HepG2 (cell line): ENCODE results near the gene TSPAN31. TPM values are rescaled to one million over a fixed set of nuclear protein-coding genes. Genes with fewer than 3 reads are reported as not detected.

Experiments
- GLI4 ChIP-seq: sonication (generic); formaldehyde crosslinking; IDR thresholded peaks from 2 replicates; pipeline ENCODE4 v1.5.1; 2020; ENCODE audit warnings: missing genetic modification reagents, mild to moderate bottlenecking, moderate library complexity, borderline replicate concordance
- KDM3A ChIP-seq: IDR thresholded peaks from 2 replicates; pipeline ENCODE4 v1.6.1; 2018; ENCODE audit warnings: low read depth, missing compliant biosample characterization
- MBD4 ChIP-seq: IDR thresholded peaks from 2 replicates; pipeline ENCODE4 v1.6.1; 2012; ENCODE audit warnings: low read length, inconsistent platforms, borderline replicate concordance
- MEIS2 ChIP-seq: sonication (generic); formaldehyde crosslinking; IDR thresholded peaks from 2 replicates; pipeline ENCODE4 v1.9.0; 2021; ENCODE audit warnings: mild to moderate bottlenecking, missing genetic modification reagents
- NR3C1 ChIP-seq: sonication (generic); formaldehyde crosslinking; IDR thresholded peaks from 2 replicates; pipeline ENCODE4 v1.4.0; 2020; ENCODE audit warnings: missing genetic modification reagents
- SIN3A ChIP-seq: IDR thresholded peaks from 2 replicates; pipeline ENCODE4 v1.6.1; 2011; ENCODE audit warnings: low read depth, mild to moderate bottlenecking, control low read depth, low read length, borderline replicate concordance
- TAF1 ChIP-seq: sonication (generic); formaldehyde crosslinking; IDR thresholded peaks from 2 replicates; pipeline ENCODE4 v1.4.0; 2020; ENCODE audit warnings: missing genetic modification reagents
- ZFP82 ChIP-seq: sonication (generic); formaldehyde crosslinking; IDR thresholded peaks from 2 replicates; pipeline ENCODE4 v1.5.1; 2020; ENCODE audit warnings: mild to moderate bottlenecking, missing genetic modification reagents, borderline replicate concordance
- ZKSCAN8 ChIP-seq: IDR thresholded peaks from 2 replicates; pipeline ENCODE4 v1.6.1; 2016; ENCODE audit warnings: borderline replicate concordance, missing genetic modification reagents, missing compliant biosample characterization
- ZNF160 ChIP-seq: sonication (generic); formaldehyde crosslinking; IDR thresholded peaks from 2 replicates; pipeline ENCODE4 v1.8.0; 2022; ENCODE audit warnings: mild to moderate bottlenecking, inconsistent platforms, missing genetic modification reagents
- ZNF180 ChIP-seq: sonication (generic); formaldehyde crosslinking; IDR thresholded peaks from 2 replicates; pipeline ENCODE4 v1.4.0; 2020; ENCODE audit warnings: low read depth, missing genetic modification reagents, borderline replicate concordance
- ZNF225 ChIP-seq: sonication (generic); formaldehyde crosslinking; IDR thresholded peaks from 2 replicates; pipeline ENCODE4 v1.4.0; 2020; ENCODE audit warnings: mild to moderate bottlenecking, missing genetic modification reagents
- ZNF30 ChIP-seq: sonication (generic); formaldehyde crosslinking; IDR thresholded peaks from 2 replicates; pipeline ENCODE4 v1.5.0; 2020; ENCODE audit warnings: mild to moderate bottlenecking, missing genetic modification reagents
- ZNF567 ChIP-seq: sonication (generic); formaldehyde crosslinking; IDR thresholded peaks from 2 replicates; pipeline ENCODE4 v1.8.1; 2023; ENCODE audit warnings: mild to moderate bottlenecking, missing genetic modification reagents, borderline replicate concordance
- ZNF577 ChIP-seq: sonication (generic); formaldehyde crosslinking; IDR thresholded peaks from 2 replicates; pipeline ENCODE4 v1.4.0; 2020; ENCODE audit warnings: mild to moderate bottlenecking, low read depth, missing genetic modification reagents, borderline replicate concordance
- ZNF616 ChIP-seq: sonication (generic); formaldehyde crosslinking; IDR thresholded peaks from 2 replicates; pipeline ENCODE4 v1.5.0; 2020; ENCODE audit warnings: low read depth, mild to moderate bottlenecking, missing genetic modification reagents
- ZNF720 ChIP-seq: sonication (generic); formaldehyde crosslinking; IDR thresholded peaks from 2 replicates; pipeline ENCODE4 v1.4.0; 2020; ENCODE audit warnings: missing genetic modification reagents
- ZNF788 ChIP-seq: sonication (generic); formaldehyde crosslinking; IDR thresholded peaks from 2 replicates; pipeline ENCODE4 v1.5.0; 2020; ENCODE audit warnings: mild to moderate bottlenecking, missing genetic modification reagents, borderline replicate concordance
- ZNF790 ChIP-seq: sonication (generic); formaldehyde crosslinking; IDR thresholded peaks from 2 replicates; pipeline ENCODE4 v1.8.0; 2022; ENCODE audit warnings: missing genetic modification reagents, mild to moderate bottlenecking, borderline replicate concordance
- polyA plus RNA-seq, 8 experiments: library from polyadenylated mRNA; depleted of rRNA in 3 of 8; stranded (reverse) in 7 of 8; unstranded in 1 of 8; fragments of >200 nt; fragmentation: Illumina TruSeq in 4 of 8; extraction: Trizol in 4 of 8; gene quantifications; 2 replicates each; pipeline versions ENCODE4 v1.2.1 to v1.2.3, GENCODE V29; 2011 to 2016; ENCODE audit warnings: low read depth in 4 of 8, missing spikeins in 1 of 8, mixed read lengths in 1 of 8; ENCODE audit not compliant: insufficient read depth in 1 of 8
- total RNA-seq, 5 experiments: library from RNA; depleted of rRNA; stranded (reverse); fragments of >200 nt; fragmentation: Illumina TruSeq; extraction: Trizol; gene quantifications; 2 replicates each; pipeline ENCODE4 v1.2.3, GENCODE V29; 2016; ENCODE audit warnings: low read depth in 1 of 5
- TF ChIP-seq, protein P1 (sequence below): sonication (generic); formaldehyde crosslinking; IDR thresholded peaks from 2 replicates; pipeline ENCODE4 v1.4.0; 2020; ENCODE audit warnings: missing genetic modification reagents, mild to moderate bottlenecking, borderline replicate concordance
- TF ChIP-seq, protein P2 (sequence below): sonication (generic); formaldehyde crosslinking; IDR thresholded peaks from 2 replicates; pipeline ENCODE4 v1.5.1; 2020; ENCODE audit warnings: mild to moderate bottlenecking, missing genetic modification reagents, borderline replicate concordance
- TF ChIP-seq, protein P3 (sequence below): sonication (generic); formaldehyde crosslinking; IDR thresholded peaks from 2 replicates; pipeline ENCODE4 v1.4.0; 2020; ENCODE audit warnings: missing genetic modification reagents

The TSPAN31 gene
- total and polyA plus RNA-seq, 2 of the 13 experiments (the other 11 are each of a cell fraction or from before 2014, with no cell fraction given) = 10.4 to 24.6 TPM

DNA sequence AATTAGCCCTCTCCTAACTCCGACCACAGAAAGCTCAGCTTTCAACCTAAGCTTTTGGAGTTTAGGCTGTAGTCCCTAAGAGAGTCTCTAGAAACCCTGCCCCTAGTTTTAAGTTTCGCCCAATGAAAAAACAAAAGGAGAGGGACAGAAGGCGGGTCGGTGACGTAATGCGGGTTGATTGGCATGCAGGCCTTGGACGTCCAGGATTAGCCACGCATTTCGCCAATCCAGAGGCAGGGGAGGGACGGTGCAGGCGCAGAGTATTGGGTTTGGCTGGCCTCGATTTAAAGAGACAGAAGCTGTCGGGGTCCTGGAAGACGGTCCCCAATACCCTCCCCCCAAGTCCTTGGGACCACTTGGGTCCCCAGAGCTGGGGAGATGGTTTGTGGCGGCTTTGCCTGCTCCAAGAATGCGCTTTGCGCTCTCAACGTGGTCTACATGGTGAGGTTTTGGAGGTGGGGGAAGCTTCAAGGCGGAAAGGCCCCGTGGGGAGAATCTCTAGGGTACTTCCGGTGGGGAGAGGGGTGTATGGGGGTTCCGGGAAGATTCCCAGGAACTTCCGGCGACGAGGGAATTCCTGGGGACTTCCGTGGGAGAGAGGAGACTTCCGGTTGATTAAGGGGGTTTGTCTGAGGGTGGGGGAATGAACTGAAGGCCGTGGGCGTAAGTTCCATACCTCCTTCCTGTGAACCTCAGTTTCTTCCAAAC lies at the start of gene TSPAN31 (continued):
- TF ChIP-seq ZNF30 (no peak), TAF1 (CRISPR knock-in tag) (peak; percentile 66), ZNF160 (CRISPR knock-in tag) (no peak), MEIS2 (CRISPR knock-in tag) (no peak), ZNF790 (CRISPR knock-in tag) (no peak), ZNF788 (CRISPR knock-in tag) (no peak), KDM3A (CRISPR knock-in tag) (no peak), ZNF720 (CRISPR knock-in tag) (no peak), ZFP82 (CRISPR knock-in tag) (no peak), NR3C1 (CRISPR knock-in tag) (no peak), ZNF225 (CRISPR knock-in tag) (no peak), GLI4 (CRISPR knock-in tag) (no peak), SIN3A (0 out of 2 replicates have a peak, but pooled peaks have one; percentile 6), ZNF577 (CRISPR knock-in tag) (no peak), MBD4 (no peak), ZNF180 (no peak), ZNF567 (CRISPR knock-in tag) (no peak), ZKSCAN8 (no peak), ZNF616 (CRISPR knock-in tag) (no peak)
- TF ChIP-seq, protein P1, sequence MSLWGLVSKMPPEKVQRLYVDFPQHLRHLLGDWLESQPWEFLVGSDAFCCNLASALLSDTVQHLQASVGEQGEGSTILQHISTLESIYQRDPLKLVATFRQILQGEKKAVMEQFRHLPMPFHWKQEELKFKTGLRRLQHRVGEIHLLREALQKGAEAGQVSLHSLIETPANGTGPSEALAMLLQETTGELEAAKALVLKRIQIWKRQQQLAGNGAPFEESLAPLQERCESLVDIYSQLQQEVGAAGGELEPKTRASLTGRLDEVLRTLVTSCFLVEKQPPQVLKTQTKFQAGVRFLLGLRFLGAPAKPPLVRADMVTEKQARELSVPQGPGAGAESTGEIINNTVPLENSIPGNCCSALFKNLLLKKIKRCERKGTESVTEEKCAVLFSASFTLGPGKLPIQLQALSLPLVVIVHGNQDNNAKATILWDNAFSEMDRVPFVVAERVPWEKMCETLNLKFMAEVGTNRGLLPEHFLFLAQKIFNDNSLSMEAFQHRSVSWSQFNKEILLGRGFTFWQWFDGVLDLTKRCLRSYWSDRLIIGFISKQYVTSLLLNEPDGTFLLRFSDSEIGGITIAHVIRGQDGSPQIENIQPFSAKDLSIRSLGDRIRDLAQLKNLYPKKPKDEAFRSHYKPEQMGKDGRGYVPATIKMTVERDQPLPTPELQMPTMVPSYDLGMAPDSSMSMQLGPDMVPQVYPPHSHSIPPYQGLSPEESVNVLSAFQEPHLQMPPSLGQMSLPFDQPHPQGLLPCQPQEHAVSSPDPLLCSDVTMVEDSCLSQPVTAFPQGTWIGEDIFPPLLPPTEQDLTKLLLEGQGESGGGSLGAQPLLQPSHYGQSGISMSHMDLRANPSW = no peak
- TF ChIP-seq, protein P2, sequence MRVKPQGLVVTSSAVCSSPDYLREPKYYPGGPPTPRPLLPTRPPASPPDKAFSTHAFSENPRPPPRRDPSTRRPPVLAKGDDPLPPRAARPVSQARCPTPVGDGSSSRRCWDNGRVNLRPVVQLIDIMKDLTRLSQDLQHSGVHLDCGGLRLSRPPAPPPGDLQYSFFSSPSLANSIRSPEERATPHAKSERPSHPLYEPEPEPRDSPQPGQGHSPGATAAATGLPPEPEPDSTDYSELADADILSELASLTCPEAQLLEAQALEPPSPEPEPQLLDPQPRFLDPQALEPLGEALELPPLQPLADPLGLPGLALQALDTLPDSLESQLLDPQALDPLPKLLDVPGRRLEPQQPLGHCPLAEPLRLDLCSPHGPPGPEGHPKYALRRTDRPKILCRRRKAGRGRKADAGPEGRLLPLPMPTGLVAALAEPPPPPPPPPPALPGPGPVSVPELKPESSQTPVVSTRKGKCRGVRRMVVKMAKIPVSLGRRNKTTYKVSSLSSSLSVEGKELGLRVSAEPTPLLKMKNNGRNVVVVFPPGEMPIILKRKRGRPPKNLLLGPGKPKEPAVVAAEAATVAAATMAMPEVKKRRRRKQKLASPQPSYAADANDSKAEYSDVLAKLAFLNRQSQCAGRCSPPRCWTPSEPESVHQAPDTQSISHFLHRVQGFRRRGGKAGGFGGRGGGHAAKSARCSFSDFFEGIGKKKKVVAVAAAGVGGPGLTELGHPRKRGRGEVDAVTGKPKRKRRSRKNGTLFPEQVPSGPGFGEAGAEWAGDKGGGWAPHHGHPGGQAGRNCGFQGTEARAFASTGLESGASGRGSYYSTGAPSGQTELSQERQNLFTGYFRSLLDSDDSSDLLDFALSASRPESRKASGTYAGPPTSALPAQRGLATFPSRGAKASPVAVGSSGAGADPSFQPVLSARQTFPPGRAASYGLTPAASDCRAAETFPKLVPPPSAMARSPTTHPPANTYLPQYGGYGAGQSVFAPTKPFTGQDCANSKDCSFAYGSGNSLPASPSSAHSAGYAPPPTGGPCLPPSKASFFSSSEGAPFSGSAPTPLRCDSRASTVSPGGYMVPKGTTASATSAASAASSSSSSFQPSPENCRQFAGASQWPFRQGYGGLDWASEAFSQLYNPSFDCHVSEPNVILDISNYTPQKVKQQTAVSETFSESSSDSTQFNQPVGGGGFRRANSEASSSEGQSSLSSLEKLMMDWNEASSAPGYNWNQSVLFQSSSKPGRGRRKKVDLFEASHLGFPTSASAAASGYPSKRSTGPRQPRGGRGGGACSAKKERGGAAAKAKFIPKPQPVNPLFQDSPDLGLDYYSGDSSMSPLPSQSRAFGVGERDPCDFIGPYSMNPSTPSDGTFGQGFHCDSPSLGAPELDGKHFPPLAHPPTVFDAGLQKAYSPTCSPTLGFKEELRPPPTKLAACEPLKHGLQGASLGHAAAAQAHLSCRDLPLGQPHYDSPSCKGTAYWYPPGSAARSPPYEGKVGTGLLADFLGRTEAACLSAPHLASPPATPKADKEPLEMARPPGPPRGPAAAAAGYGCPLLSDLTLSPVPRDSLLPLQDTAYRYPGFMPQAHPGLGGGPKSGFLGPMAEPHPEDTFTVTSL = no peak
- TF ChIP-seq, protein P3, sequence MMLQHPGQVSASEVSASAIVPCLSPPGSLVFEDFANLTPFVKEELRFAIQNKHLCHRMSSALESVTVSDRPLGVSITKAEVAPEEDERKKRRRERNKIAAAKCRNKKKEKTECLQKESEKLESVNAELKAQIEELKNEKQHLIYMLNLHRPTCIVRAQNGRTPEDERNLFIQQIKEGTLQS (CRISPR knock-in tag) = no peak
